Stimulated activated CD8-positive, alpha-beta memory T cell treated with anti-CD3 and anti-CD28 coated beads, Interleukin-2, amount 100 ng/mL, for 48 hours (primary cell): ENCODE measurements around the gene EHBP1.

Experiments
- DNase-seq, 2 donors: peaks; one replicate each; pipeline ENCODE4 v3.0.0-alpha.2; 2020; ENCODE audit warnings: low read depth in 2 of 2

EHBP1 gene

DNA sequence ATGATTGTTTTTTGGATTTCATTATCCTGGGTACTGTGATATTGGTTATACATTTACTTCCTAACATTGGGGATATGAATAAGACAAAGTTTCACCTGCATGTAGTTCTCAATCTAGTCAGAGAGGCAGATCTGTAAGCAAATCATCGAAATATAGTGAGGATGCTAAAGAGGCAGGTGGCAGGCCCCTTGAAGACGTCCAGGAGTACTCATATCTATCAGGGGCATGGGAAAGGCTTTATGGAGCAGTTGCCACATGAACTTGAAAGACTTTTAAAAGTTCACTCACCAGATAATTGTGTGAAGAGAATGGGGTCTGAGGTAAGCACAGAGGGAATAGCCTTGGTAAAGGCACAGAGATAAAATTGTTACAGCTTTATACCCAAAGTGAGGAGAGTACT is 78.8 kb downstream of the EHBP1 start:
- no peak for DNase-seq

DNA sequence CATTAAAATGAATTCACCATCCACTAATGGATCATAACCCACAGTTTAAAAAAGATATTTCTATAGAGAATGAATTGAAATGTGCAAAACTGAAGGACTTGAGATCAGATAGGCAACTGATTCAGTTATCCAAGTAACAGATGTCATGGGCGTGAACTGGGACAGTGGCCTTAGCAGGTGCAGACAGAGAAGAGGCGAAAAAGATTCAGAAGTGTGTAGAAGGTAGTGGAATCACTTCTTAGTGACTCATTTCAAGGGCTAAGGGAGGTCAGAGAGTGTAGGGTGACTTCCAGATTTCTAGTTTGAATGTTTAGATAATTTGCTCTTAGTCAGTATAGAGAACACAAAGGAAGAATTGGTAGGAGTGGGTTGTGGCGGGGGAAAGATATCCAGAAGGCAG is 79.7 kb downstream of the EHBP1 start:
- no peak for DNase-seq

DNA sequence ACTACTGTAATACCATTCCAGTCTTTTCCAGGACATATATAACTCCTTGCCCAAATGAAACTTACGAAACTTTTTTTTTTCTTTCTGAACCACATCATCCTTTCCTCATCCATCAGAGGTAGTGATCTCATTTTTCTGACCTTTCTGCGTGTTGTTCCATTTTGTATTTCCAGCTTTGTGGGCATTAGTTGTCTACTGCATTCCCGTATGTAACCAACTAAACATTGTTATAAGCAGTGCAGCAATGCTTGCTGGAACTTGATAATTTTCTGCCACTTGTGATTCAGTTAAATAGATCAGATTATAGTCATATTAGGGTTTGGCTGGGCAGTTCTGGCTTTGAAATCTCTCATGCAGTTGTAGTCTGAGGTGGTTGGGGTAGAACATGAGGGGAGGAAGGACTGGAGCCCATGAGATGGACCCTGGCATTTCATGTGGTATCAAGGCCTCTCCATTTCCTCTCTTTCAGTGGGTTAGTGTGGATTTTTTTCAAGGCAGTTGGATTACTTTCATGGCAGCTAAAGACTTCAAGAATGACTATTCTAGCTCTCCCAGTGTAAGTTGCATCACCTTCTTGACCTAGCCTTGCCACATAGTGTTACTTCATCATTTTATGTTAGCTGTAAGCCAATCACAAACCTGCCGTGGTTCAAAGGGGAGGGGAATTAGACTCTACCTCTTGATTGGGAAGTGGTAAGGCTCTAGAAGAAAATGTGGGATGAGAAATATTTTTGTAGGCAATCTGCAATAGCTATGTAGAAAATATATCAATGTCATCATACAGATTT is 80.5 kb downstream of the EHBP1 start:
- no peak for DNase-seq

DNA sequence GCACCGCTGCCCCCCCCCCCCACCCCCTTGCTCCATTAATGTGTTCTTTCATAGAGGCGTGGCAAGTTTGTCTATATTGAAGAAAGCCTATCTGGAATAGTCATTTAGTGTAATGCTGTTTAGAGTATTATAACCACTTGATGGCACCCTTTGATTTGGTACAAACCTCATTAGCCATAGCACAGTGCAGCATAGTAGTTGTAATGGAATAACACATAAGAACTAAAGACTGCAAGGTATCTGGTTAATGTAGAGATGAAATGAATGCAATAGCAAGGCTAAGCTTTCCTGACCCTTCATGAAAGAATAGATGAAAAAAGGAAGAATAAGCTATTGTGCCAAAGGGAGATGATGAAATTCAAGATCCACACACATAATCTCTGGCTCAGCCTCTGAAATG is 81.9 kb downstream of the EHBP1 start:
- no peak for DNase-seq

DNA sequence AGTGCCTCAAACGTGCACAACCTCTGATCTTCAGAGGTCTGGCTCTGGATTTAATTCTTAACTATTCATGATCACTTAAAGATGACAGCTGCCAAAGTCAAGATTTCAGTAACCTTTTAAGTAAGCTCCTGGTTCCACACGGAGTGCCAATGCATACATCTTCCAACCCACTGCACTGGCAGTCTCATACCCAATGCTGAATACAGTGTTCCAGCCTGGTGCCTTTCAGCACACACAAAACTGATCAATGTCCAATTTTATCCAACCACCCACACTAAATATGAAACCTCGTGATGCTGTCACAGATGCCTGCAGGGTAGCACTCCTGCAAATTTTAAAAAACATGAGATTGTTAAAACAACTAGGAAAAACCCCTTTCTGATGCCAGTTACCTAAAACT is 84.0 kb downstream of the EHBP1 start:
- DNase-seq = no peak

DNA sequence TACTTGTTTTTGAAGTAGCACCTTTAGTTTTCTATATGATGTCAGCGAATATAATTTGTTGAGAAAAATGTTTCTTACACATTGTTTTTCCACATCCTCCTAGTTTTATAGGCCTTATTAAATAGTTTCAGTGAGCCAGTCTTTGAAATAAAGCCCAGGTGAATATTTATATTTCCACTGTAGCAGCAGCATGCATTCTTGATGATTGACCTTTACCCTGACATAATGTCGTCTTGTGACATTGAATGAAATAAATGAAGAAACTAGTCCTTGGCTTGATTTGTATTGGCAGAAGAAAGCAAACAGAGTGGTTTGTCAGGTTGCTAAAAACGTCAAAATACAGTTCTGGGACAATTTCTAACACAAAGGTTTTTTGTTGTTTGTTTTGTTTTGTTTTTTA is 84.4 kb downstream of the EHBP1 start:
- no peak for DNase-seq

DNA sequence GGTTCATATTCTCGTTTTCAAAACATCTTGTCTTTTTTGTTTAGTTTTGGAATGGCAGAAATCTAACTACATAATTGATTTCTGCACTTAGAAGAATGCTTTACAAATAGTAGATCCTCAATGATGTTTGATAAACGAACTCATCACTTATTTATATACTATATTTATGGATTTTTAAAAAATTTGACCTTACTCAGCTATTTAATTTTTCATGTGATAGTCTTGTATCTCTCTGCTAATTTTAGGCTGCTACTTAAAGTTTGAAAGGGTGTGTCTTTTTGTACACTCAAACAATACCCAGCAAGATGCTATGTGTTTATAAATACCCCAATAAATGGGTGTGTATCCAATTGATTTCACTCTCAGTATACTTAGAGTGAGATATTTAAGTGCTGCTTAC is 86.9 kb downstream of the EHBP1 start:
- no peak for DNase-seq

DNA sequence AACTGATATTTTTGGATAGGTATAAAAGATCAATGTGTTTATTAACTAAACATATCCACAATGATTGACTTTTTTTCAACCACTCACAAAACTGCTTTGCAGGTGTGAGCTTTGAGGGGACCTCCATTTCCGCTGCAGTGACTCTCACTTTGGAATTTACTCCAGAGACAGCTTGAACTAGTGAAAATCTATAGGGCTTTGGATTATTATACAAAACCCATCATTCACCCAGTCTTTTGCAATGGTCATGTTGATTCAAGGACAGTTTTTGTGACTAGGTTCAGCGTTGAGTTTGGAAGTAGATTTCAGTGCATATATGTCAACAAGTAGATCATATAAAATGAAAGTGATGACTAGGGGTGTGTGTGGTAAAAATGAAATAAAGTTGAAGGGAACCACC is 87.7 kb downstream of the EHBP1 start:
- no peak for DNase-seq

DNA sequence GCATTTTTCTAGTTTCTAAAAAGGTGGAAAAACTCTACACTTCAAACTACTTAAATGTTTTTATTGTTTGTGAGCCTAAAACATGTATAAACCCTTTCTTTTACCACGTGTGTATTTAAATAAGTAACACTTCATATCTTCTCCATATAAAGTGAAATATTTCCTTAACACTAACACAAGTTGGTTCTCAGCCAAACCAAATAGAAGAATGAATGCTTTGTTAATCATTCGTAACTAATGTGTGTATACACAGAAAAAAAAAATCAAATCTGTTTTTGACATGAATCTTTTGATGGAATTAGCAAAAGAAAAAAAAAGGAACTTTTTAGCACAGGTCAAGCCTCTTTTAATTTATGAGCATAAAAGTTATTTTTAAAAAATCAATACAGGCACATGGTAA is 89.3 kb downstream of the EHBP1 start:
- no peak for DNase-seq

DNA sequence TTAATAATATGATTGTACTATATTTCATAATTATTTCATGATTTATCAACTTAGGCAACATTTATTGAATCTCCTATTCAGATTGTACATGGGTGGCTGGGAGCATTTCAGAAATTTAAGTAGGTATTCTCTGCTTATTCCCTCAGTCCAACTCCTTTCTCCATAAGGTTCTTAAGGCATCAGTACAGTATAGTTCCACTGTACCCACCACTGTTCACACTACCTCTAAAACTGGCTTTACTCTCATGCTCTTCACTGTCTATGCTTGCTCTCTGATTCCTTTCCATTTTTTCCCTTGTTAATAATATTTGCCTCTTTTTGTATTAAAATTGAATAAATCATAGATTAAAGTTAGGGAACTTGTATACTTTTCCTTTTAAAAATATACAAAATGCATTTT is 89.8 kb downstream of the EHBP1 start:
- DNase-seq = no peak

DNA sequence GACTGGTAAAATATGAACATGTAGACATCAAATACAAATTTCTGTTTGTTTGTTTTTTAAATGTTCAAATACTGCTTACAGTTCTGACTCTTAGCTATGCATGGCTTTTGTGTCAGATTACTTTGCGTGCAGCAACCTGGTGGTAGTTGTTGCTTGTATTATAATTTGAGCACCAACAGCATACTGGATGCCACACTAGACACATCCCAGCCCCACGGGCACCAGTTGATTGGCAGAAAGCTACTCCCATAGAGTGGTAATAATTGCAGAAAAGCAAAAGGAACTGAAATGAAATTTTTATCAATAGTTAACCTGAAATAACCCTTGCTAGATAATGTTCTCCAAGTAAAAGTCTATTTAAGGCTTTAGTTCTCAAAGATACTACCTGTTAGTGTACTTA is 91.6 kb downstream of the EHBP1 start:
- no peak for DNase-seq

DNA sequence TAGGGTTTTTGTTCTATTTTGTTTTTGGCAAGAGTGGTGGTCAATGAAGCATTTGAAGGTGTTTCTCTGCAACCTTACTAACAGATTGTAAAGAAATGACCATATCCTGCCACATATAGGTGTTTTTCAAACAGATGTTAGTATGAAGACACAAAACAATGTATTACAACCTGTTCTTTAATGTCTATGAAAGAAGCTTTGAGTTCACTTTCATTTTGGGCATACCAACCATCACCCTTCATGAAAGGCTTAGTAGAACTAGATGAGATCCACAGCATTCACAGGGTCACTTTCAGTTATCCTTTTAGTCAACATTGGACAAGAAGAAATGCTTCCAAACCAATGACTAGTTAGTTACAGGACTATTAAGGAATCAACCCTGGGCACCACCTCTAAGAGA is 95.1 kb downstream of the EHBP1 start:
- DNase-seq = no peak

DNA sequence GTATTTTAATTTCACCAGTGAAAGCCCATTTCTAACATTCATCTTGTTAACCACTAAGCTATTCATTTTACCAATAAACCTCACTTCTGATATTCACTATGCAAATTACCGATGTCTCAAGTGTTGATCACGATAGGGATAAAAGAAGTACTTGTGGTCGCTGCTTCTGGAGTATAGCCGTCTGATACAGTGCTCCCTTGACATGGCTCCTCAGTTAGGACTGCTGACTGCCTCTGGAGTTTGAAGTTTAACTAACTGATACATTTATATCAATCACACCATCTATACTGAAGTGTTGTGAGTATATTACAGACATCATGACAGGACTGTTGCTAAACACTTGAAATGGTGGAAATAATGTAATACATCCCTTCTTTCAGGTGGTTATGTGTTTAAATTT is 95.6 kb downstream of the EHBP1 start:
- DNase-seq = no peak

DNA sequence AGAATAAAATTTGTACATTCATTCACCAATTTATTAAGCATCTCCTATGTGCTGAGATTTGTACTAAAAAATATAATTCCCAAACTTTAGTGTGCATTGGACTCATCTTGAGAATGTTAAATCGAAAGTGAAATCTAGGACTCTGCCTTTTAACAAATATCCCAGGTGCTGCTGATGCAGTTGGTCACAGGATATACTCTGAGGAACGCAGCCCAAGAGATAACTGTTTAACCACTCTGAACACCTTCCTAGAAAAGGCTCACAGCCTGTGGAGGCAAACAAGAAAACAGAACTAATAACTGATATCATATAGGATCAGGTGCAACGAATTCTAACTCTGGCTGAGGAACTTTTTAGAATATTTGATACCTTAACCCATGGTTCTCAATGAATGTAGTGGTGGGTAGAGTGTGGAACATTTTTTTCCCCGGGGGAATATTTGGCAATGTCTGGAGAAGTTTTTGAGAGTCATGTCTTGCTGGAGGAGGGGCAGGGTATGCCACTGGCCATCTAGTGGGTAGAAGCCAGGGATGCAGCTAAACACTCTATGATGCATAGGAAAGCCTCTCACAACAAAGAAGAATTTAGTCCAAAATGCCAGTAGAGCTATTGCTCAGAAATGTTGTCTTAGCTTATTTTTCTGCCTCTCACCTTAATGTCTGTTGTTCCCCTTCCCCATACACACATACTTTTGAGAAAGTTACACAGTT is 96.5 kb downstream of the EHBP1 start:
- no peak for DNase-seq

DNA sequence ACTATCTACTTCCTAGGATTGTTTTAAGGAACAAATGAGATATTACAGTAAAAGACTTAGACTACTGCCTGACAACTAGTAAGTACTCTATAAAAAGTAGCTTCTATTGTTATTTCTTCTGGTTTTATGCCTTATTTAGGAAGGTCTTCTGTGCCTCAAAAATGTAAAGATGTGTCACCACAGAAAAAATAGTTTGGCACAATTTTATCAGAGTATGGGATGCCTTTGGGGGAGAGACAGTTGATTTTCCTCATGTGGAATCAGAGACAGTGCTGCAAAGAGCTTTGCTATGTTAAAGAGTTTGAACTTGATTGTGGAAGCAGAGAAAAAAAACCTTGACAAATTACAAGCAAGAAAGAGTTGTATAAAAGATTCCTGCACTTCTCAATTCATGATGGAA is 98.4 kb downstream of the EHBP1 start:
- DNase-seq = no peak

DNA sequence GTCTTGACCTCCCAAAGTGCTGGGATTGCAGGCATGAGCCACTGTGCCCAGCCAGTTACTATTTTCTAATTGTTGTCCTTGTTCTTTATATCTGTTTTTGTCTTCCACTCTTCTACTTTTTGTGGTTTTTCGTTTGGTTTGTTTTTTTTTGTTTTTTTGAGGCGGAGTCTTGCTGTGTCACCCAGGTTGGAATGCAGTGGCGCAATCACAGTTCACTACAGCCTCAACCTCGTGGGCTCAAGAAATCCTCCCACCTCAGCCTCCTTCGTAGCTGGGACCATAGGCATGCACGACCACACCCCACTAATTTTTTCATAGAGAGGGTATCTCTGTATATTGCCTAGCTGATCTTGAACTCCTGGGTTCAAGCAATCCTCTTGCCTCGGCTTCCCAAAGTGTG is 100.7 kb downstream of the EHBP1 start:
- DNase-seq = no peak

DNA sequence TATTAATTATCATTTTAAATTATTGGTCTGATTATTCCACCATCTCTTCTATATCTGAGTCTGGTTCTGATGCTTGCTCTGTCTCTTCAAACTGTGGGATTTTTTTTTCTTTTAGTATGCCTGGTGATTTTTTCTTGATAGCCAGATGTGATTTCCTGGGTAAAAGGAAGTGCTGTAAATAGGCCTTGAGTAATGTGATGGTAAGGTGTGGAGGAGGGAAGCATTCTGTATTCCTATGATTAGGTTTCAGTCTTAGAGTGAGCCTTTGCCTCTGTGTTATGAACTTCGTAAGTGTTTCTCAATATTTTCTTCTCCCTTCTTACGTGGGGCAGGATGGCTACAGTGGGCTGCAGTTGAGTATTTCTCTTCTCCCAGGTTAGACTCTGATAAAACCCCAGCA is 103.0 kb downstream of the EHBP1 start:
- no peak for DNase-seq

DNA sequence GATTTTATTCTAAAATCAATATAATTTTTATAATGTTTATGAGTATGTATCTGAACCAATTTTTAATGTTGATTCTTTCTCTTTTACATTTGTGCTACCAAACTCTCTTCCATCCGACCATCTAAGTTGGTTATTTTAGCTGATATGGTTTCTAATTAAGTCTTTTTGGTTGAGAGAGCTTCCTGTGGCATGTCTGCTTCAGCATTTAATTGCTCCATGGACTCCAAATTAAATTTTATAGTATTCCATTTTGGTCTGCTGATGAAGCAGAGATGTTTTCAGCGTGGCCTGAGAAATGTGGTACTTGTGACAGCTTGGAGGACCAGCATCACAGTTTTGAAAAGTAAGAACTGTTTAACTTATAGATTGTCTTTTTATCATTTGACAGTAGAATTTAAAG is 105.6 kb downstream of the EHBP1 start:
- no peak for DNase-seq

DNA sequence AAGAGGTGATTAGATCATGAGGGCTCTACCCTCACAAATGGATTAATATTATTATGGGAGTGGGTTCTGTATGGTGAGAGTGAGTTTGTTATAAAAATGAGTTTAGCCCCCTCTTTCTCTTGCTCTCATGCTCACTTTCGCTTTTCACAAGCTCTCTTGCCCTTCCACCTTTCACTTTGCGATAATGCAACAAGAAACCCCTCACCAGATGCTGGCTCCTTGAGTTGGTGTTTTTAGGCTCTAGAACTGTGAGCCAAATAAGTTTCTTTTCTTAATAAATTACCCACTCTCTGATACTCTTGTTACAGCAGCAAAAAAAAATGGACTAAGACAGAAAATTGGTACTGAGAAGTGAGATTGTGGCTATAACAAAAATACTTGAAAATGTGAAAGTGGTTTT is 106.5 kb downstream of the EHBP1 start:
- DNase-seq = no peak

DNA sequence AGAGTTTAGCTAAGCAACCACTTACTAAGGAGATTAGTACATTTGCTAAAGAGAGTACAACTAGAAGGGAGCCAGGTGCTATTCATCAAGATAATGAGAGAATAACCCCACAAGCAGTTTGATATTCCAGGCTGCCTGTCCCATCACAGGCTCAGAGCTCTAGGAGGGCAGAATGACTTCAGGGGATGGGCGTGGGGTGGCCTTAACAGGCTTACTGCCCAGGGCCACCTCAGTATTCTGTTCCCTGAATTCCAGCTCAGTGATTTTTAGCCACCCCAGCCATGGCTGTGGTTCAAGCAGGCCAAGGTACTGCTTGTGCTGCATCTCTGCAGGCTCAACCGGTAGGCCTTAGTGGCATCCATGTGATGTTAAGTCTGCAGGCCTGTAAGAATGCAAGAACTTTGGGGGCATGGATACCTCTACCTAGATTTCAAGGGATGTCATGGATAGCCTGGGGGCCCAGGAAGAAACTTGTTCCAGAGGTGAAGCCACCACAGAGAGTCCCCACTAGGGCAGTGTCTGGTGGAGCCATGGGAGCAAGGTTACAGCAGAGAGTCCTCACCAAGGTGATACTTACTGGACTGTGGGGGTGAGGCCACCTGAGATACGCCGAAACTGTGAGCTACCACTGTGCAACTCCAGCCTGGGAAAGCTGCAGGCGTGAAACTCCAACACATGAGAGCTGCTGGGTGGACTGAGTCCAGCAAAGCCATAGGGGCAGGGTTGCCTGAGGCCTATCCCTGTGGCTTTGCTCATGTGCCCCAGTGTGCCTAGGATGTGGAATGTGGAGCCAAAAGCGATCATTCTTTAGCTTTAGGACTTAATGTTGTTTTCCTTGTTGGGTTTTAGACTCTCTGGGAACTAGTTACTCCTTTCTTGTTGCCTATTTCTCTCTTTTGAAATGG is 107.7 kb downstream of the EHBP1 start:
- DNase-seq = no peak

DNA sequence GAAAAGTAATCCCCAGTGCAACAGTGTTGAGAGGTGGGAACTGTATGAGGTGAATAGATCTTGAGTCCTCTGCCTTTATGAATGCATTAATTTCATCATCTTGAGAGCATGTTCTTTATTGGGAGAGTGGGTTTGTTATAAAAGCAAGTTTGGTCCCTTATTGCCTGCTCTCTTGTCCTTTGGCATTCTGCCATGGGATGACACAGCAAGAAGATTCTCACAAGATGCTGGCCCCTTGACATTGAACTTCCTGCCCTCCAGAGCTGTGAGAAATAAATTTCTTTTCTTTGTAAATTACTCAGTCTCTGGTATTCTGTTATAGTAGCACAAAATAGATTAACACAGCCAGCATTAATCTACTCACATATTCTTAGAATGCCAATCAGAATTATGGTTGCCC is 108.6 kb downstream of the EHBP1 start:
- DNase-seq = no peak

DNA sequence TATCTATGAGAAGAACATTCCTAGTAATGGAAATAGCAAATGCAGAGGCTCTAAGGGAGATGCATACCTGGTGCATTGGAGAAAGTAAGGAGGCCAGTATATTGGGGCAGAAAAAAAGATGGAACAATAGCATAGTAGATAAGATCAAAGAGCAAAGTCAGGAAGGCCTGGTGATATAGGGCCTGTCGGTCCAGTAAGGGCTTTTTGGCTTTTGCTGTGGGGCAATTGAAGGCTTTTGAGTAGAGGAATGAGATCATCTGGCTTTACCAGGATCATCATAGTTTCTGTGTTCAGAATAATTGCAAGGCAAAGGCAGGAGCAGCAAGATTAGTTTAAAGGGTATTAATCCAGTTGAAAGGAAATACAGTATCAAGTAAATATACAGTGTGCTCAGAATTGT is 111.8 kb downstream of the EHBP1 start:
- DNase-seq = no peak
